HepG2 (cell line): ENCODE measurements around the gene EEF1AKMT1. TPM values are rescaled to one million over a fixed set of nuclear protein-coding genes. Genes with fewer than 3 reads are reported as not detected.

Experiments used
- ATAC-seq: fragments of 200-7000 bp; cut with Tn5 transposase; 3 replicates; pipeline ENCODE4 v1.9.1; 2020; ENCODE audit warnings: mild to moderate bottlenecking, moderate library complexity
- BruUV-seq: library from RNA; stranded (reverse); fragments of 400-500 nt; replicated peaks from 2 replicates; lab custom pipeline; 2021; lab: Mats Ljungman, UMichigan
- CTCF ChIA-PET: fragments of 300-600 bp; formaldehyde crosslinking; extraction: SDS; loops from one replicate; lab custom pipeline; 2021; ENCODE audit warnings: low total read pairs, inconsistent platforms, low intra/inter-chr PET ratio; lab: Yijun Ruan, JAX
- POLR2A ChIA-PET: fragments of 350-600 bp; sonication (Branson Sonifier 250); formaldehyde crosslinking; loops from one replicate; lab custom pipeline; 2020; ENCODE audit warnings: antibody characterized with exemption, inconsistent platforms; lab: Yijun Ruan, JAX
- DNase-seq: peaks from one replicate; pipeline ENCODE4 v3.0.0-alpha.2; 2015; ENCODE audit warnings: low spot score
- FAIRE-seq: peaks from 3 replicates; lab custom pipeline; 2011; peaks lifted over from hg19 to GRCh38; lab: Jason Lieb, UNC
- H2AFZ ChIP-seq: one replicate; pipeline ENCODE4 v1.6.1; 2011; ENCODE audit warnings: low read length, inconsistent platforms
- H3K27ac ChIP-seq: fragments of 300-600 bp; 3 replicates; pipeline ENCODE4 v1.8.0; 2011; ENCODE audit warnings: mixed run types, mild to moderate bottlenecking, mixed read lengths, low read length, inconsistent platforms; ENCODE audit not compliant: insufficient read depth; ENCODE audit errors: extremely low read length
- H3K27me3 ChIP-seq, 2 experiments: fragments of 200-600 bp in 1 of 2; 2 replicates in 1 of 2; 3 replicates in 1 of 2; pipeline versions ENCODE4 v1.6.0 to v1.8.0; 2011; ENCODE audit warnings: low read length in 2 of 2, mild to moderate bottlenecking in 2 of 2, moderate library complexity in 2 of 2, inconsistent platforms in 1 of 2; ENCODE audit not compliant: insufficient read depth in 2 of 2, control insufficient read depth in 1 of 2
- H3K36me3 ChIP-seq, 2 experiments: fragments of 200-600 bp in 1 of 2; replicated peaks in 1 of 2; 2 replicates in 1 of 2; 3 replicates in 1 of 2; pipeline versions ENCODE4 v1.5.1 to v1.8.0; 2011; ENCODE audit warnings: low read length in 2 of 2, inconsistent platforms in 1 of 2; ENCODE audit not compliant: insufficient read depth in 2 of 2, control insufficient read depth in 1 of 2
- H3K4me1 ChIP-seq: 2 replicates; pipeline ENCODE4 v1.5.1; 2012; ENCODE audit warnings: low read length, inconsistent platforms; ENCODE audit not compliant: insufficient read depth
- H3K4me2 ChIP-seq: 2 replicates; pipeline ENCODE4 v1.6.0; 2011; ENCODE audit warnings: low read depth, low read length, inconsistent platforms
- H3K4me3 ChIP-seq, 3 experiments: fragments of 200-600 bp in 1 of 3; sonication (generic), shearing (Covaris generic) in 1 of 3; replicated peaks in 1 of 3; 2 replicates each; pipeline ENCODE4 v1.5.1; 2011 to 2016; ENCODE audit warnings: low read length in 3 of 3, inconsistent platforms in 2 of 3, low read depth in 2 of 3, mild to moderate bottlenecking in 2 of 3, control low read depth in 1 of 3, mixed read lengths in 1 of 3; ENCODE audit not compliant: insufficient read depth in 1 of 3
- H3K79me2 ChIP-seq: one replicate; pipeline ENCODE4 v1.6.1; 2011; ENCODE audit warnings: low read length, inconsistent platforms; ENCODE audit not compliant: insufficient read depth
- H3K9ac ChIP-seq: 2 replicates; pipeline ENCODE4 v1.6.0; 2011; ENCODE audit warnings: mild to moderate bottlenecking, low read depth, low read length, inconsistent platforms; ENCODE audit not compliant: insufficient read depth
- H3K9me3 ChIP-seq: 2 replicates; pipeline ENCODE4 v1.5.1; 2012; ENCODE audit warnings: mild to moderate bottlenecking, low read length
- H4K20me1 ChIP-seq: 2 replicates; pipeline ENCODE4 v1.6.0; 2011; ENCODE audit warnings: inconsistent platforms, mild to moderate bottlenecking, low read length, moderate library complexity; ENCODE audit not compliant: insufficient read depth
- ATAD3A ChIP-seq: sonication (generic); formaldehyde crosslinking; IDR thresholded peaks from 2 replicates; pipeline ENCODE4 v1.4.0; 2020; ENCODE audit warnings: missing genetic modification reagents
- BCL6 ChIP-seq: IDR thresholded peaks from 2 replicates; pipeline ENCODE4 v1.6.1; 2016; ENCODE audit warnings: missing genetic modification reagents, missing compliant biosample characterization
- PCBP2 ChIP-seq: fragments of 200-400 bp; formaldehyde crosslinking; optimal IDR thresholded peaks from 2 replicates; pipeline ENCODE3; 2018; ENCODE audit warnings: low read length, low read depth; ENCODE audit not compliant: poor library complexity, severe bottlenecking
- RBFOX2 ChIP-seq: fragments of 200-400 bp; formaldehyde crosslinking; IDR thresholded peaks from 2 replicates; pipeline ENCODE4 v1.6.1; 2017; ENCODE audit warnings: low read depth, mild to moderate bottlenecking, low read length
- TRIM24 ChIP-seq: sonication (generic); formaldehyde crosslinking; IDR thresholded peaks from 2 replicates; pipeline ENCODE4 v1.8.0; 2022; ENCODE audit warnings: mild to moderate bottlenecking, missing genetic modification reagents
- XBP1 ChIP-seq: sonication (generic); formaldehyde crosslinking; IDR thresholded peaks from 2 replicates; pipeline ENCODE4 v1.5.0; 2020; ENCODE audit warnings: missing genetic modification reagents
- ZBTB21 ChIP-seq: sonication (generic); formaldehyde crosslinking; IDR thresholded peaks from 2 replicates; pipeline ENCODE4 v1.4.0; 2020; ENCODE audit warnings: missing genetic modification reagents
- ZFP1 ChIP-seq: IDR thresholded peaks from 2 replicates; pipeline ENCODE4 v1.6.1; 2016
- ZNF256 ChIP-seq: sonication (generic); formaldehyde crosslinking; conservative IDR thresholded peaks from 2 replicates; pipeline ENCODE4 v1.4.0; 2020; ENCODE audit warnings: missing genetic modification reagents
- ZNF430 ChIP-seq: sonication (generic); formaldehyde crosslinking; IDR thresholded peaks from 2 replicates; pipeline ENCODE4 v1.9.0; 2021; ENCODE audit warnings: mild to moderate bottlenecking, missing genetic modification reagents
- ZNF562 ChIP-seq: sonication (generic); formaldehyde crosslinking; IDR thresholded peaks from 2 replicates; pipeline ENCODE4 v1.8.0; 2022; ENCODE audit warnings: missing genetic modification reagents, borderline replicate concordance
- ZNF780A ChIP-seq: sonication (generic); formaldehyde crosslinking; IDR thresholded peaks from 2 replicates; pipeline ENCODE4 v1.8.0; 2022; ENCODE audit warnings: mild to moderate bottlenecking, missing genetic modification reagents, moderate library complexity
- ZNF782 ChIP-seq: sonication (generic); formaldehyde crosslinking; IDR thresholded peaks from 2 replicates; pipeline ENCODE4 v1.4.0; 2020; ENCODE audit warnings: missing genetic modification reagents, mild to moderate bottlenecking, borderline replicate concordance
- ZNF83 ChIP-seq: sonication (generic); formaldehyde crosslinking; IDR thresholded peaks from 2 replicates; pipeline ENCODE4 v1.4.0; 2020; ENCODE audit warnings: missing genetic modification reagents, mild to moderate bottlenecking, borderline replicate concordance
- WGBS: methylation state at CpG from one replicate; pipeline ENCODE4 v1.1.6; 2017; ENCODE audit warnings: low lambda C conversion rate; 5-methylcytosine and 5-hydroxymethylcytosine counted together
- in situ Hi-C: cut with HindIII; loops from 2 replicates; pipeline ENCODE4 v1.10.0; 2017; ENCODE audit warnings: low pct_unique_long_range_greater_than_20kb; ENCODE audit not compliant: extremely low pct_ligation_motif_present
- intact Hi-C: fragments of 100-400 bp; cut with micrococcal nuclease; formaldehyde crosslinking; loops from one replicate; pipeline ENCODE4 v1.10.0; 2022; ENCODE audit not compliant: unreplicated experiment
- polyA plus RNA-seq, 8 experiments: library from polyadenylated mRNA; depleted of rRNA in 3 of 8; stranded (reverse) in 7 of 8; unstranded in 1 of 8; fragments of >200 nt; fragmentation: Illumina TruSeq in 4 of 8; extraction: Trizol in 4 of 8; gene quantifications; 2 replicates each; pipeline versions ENCODE4 v1.2.1 to v1.2.3, GENCODE V29; 2011 to 2016; ENCODE audit warnings: low read depth in 4 of 8, missing spikeins in 1 of 8, mixed read lengths in 1 of 8; ENCODE audit not compliant: insufficient read depth in 1 of 8
- total RNA-seq, 5 experiments: library from RNA; depleted of rRNA; stranded (reverse); fragments of >200 nt; fragmentation: Illumina TruSeq; extraction: Trizol; gene quantifications; 2 replicates each; pipeline ENCODE4 v1.2.3, GENCODE V29; 2016; ENCODE audit warnings: low read depth in 1 of 5

Gene EEF1AKMT1
- total and polyA plus RNA-seq, 2 of the 13 experiments (the other 11 are each of a cell fraction or from before 2014, with no cell fraction given), result 6.0 to 16.1 TPM

GRCh38 chr13:20721454-20722357 lies 52.1 kb downstream of the EEF1AKMT1 start:
- no peak for FAIRE-seq

GRCh38 chr13:20721058-20721453 lies 52.7 kb downstream of the EEF1AKMT1 start:
- BruUV-seq, result no TSS peak
- ChIA-PET CTCF (no interaction called here), POLR2A (no interaction called here)
- in situ Hi-C loops (no loop called here), intact Hi-C loops (no loop called here)
- no peak overlapping the region for H3K27ac ChIP-seq
- H2AFZ ChIP-seq, result no peak overlapping the region
- no peak for FAIRE-seq
- peaks cover 38% of the 10 kb centered on the region for H3K4me1 ChIP-seq
- DNase-seq, result no peak
- TF ChIP-seq ZFP1 (CRISPR knock-in tag) (no peak), ZNF780A (no peak), ZBTB21 (no peak), TRIM24 (no peak), PCBP2 (no peak), ZNF430 (CRISPR knock-in tag) (no peak), ATAD3A (CRISPR knock-in tag) (no peak), ZNF562 (CRISPR knock-in tag) (no peak), XBP1 (CRISPR knock-in tag) (no peak), RBFOX2 (no peak), ZNF782 (CRISPR knock-in tag) (no peak)
- H3K36me3 ChIP-seq, result no peaks in the 10 kb centered on the region
- no peaks in the 10 kb centered on the region for H3K79me2 ChIP-seq
- H3K9ac ChIP-seq, result no peak overlapping the region
- no peaks in the 10 kb centered on the region for H4K20me1 ChIP-seq
- no peaks in the 10 kb centered on the region for H3K9me3 ChIP-seq
- WGBS, result 84% methylated on average over 9 of the region's 16 CpGs
- H3K4me2 ChIP-seq, result no peak overlapping the region
- no peak overlapping the region for H3K4me3 ChIP-seq
- H3K27me3 ChIP-seq, result no peaks in the 10 kb centered on the region
- no peak for ATAC-seq

More at GRCh38 chr13:20721454-20722357, 52.1 kb downstream of the EEF1AKMT1 start:
- no peak for DNase-seq
- Histone ChIP-seq H3K4me1 (peaks cover 40% of the 10 kb centered on the region), H3K4me3 (no peak overlapping the region), H2AFZ (no peak overlapping the region), H3K4me2 (no peak overlapping the region), H3K27ac (no peak overlapping the region), H3K9ac (no peak overlapping the region), H3K9me3 (no peaks in the 10 kb centered on the region), H3K27me3 (no peaks in the 10 kb centered on the region), H3K79me2 (no peaks in the 10 kb centered on the region), H4K20me1 (no peaks in the 10 kb centered on the region), H3K36me3 (no peaks in the 10 kb centered on the region)
- WGBS, result 95% methylated on average over 54 of the region's 81 CpGs
- in situ Hi-C loops, result no loop called here
- ChIA-PET CTCF (no interaction called here), POLR2A (no interaction called here)
- no peak for ATAC-seq
- BruUV-seq, result no TSS peak
- no peak for TF ChIP-seq ZNF256
- no peak for TF ChIP-seq BCL6
- no peak for TF ChIP-seq ZNF83 (CRISPR knock-in tag)
- intact Hi-C loops, result no loop called here
